Upper lobe of right lung (tissue), 1 donor: ENCODE measurements around the gene FGF19. TPM values are rescaled to one million over a fixed set of nuclear protein-coding genes. Genes with fewer than 3 reads are reported as not detected.

Experiments used
- ATAC-seq: fragments of 200-7000 bp; cut with Tn5 transposase; one replicate; pipeline ENCODE4 v1.9.1; 2020; ENCODE audit warnings: mild to moderate bottlenecking, moderate library complexity
- DNase-seq: peaks from one replicate; pipeline ENCODE4 v3.0.0-alpha.2; 2020
- H3K27ac ChIP-seq: fragments of 200-600 bp; one replicate; pipeline ENCODE4 v1.8.0; 2022
- H3K27me3 ChIP-seq: fragments of 200-600 bp; one replicate; pipeline ENCODE4 v1.8.0; 2022; ENCODE audit warnings: mild to moderate bottlenecking
- H3K36me3 ChIP-seq: fragments of 200-600 bp; one replicate; pipeline ENCODE4 v1.8.0; 2022
- H3K4me1 ChIP-seq: fragments of 200-600 bp; one replicate; pipeline ENCODE4 v1.8.0; 2022
- H3K4me3 ChIP-seq: fragments of 200-600 bp; one replicate; pipeline ENCODE4 v1.8.0; 2022; ENCODE audit warnings: mild to moderate bottlenecking
- H3K9me3 ChIP-seq: fragments of 200-600 bp; one replicate; pipeline ENCODE4 v1.8.0; 2022
- intact Hi-C: fragments of 100-400 bp; cut with DNase I; formaldehyde crosslinking; loops from one replicate; pipeline ENCODE4 v1.11.0; 2022
- total RNA-seq: library from RNA; stranded (reverse); fragmentation: NEBNext Ultra II Directional; extraction: Animal tissue kit (Norgen Biotek cat#: 25700); gene quantifications from one replicate; pipeline ENCODE4 v1.2.1, GENCODE V29; 2021
- TF ChIP-seq, protein P1 (sequence below): fragments of 200-600 bp; IDR thresholded peaks from one replicate; pipeline ENCODE4 v1.8.0; 2022; ENCODE audit warnings: antibody characterized with exemption
- donor health status: DM: no; HTN: yes; CAD: no; lungs with severe emphysema.

The FGF19 gene
- total RNA-seq, 1 donor from 2014 or later = not detected

DNA sequence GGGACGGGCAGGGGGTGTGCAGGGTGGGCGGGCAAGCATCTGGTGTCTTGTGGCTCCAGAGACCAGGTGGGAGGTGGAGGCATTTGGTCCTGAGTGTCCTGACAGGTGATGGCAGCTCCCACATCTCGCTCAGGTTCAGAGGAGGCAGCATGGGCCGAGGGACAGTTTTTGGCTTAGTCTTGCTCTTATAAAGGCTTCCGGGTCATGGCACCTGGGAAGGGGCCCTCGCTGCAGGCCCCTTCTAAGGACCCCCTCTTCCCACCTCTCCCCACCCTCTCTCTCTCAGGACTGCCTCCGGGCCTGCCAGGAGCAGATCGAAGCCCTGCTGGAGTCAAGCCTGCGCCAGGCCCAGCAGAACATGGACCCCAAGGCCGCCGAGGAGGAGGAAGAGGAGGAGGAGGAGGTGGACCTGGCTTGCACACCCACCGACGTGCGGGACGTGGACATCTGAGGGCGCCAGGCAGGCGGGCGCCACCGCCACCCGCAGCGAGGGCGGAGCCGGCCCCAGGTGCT, 52.9 kb downstream of the FGF19 start:
- Histone ChIP-seq H3K9me3 (no peaks in the 10 kb centered on the region), H3K36me3 (peaks cover 62% of the 10 kb centered on the region), H3K27ac (no peak overlapping the region), H3K27me3 (no peaks in the 10 kb centered on the region), H3K4me1 (no peaks in the 10 kb centered on the region), H3K4me3 (no peak overlapping the region)
- TF ChIP-seq, protein P1, sequence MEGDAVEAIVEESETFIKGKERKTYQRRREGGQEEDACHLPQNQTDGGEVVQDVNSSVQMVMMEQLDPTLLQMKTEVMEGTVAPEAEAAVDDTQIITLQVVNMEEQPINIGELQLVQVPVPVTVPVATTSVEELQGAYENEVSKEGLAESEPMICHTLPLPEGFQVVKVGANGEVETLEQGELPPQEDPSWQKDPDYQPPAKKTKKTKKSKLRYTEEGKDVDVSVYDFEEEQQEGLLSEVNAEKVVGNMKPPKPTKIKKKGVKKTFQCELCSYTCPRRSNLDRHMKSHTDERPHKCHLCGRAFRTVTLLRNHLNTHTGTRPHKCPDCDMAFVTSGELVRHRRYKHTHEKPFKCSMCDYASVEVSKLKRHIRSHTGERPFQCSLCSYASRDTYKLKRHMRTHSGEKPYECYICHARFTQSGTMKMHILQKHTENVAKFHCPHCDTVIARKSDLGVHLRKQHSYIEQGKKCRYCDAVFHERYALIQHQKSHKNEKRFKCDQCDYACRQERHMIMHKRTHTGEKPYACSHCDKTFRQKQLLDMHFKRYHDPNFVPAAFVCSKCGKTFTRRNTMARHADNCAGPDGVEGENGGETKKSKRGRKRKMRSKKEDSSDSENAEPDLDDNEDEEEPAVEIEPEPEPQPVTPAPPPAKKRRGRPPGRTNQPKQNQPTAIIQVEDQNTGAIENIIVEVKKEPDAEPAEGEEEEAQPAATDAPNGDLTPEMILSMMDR = no peak
- DNase-seq (no peak), ATAC-seq (no peak)
- intact Hi-C loops = no loop called here

- TF ChIP-seq, protein P1 = no peak
- H3K36me3 ChIP-seq = peaks cover 66% of the 10 kb centered on the region
- ATAC-seq = peak; percentile 14
- intact Hi-C loops = no loop called here
- no peak for DNase-seq
- H3K27ac ChIP-seq = no peak overlapping the region
- no peak overlapping the region for H3K4me3 ChIP-seq
- H3K4me1 ChIP-seq = no peaks in the 10 kb centered on the region
- no peaks in the 10 kb centered on the region for H3K9me3 ChIP-seq
- no peaks in the 10 kb centered on the region for H3K27me3 ChIP-seq
Measured at GRCh38 chr11:69650081-69650831, 53.6 kb downstream of the FGF19 start.

- intact Hi-C loops = loop anchor here (5.0 kb wide), 1 partner anchor 547 kb away; no protein-coding TSS in a partner anchor
- DNase-seq = no peak
- TF ChIP-seq, protein P1 = no peak
Measured at GRCh38 chr11:69649576-69649900, 54.3 kb downstream of the FGF19 start.

GRCh38 chr11:69648679-69649575, 54.9 kb downstream of the FGF19 start:
- H3K4me3 ChIP-seq = no peak overlapping the region
- ATAC-seq (no peak), DNase-seq (peak; percentile 63)
- TF ChIP-seq, protein P1 = no peak
- no peak overlapping the region for H3K27ac ChIP-seq
- H3K36me3 ChIP-seq = peaks cover 71% of the 10 kb centered on the region
- intact Hi-C loops = loop anchor here (5.0 kb wide), 1 partner anchor 547 kb away; no protein-coding TSS in a partner anchor
- H3K9me3 ChIP-seq = no peaks in the 10 kb centered on the region
- no peaks in the 10 kb centered on the region for H3K27me3 ChIP-seq
- H3K4me1 ChIP-seq = peaks cover 10% of the 10 kb centered on the region

More at GRCh38 chr11:69649576-69649900, 54.3 kb downstream of the FGF19 start:
- H3K9me3 ChIP-seq = no peaks in the 10 kb centered on the region
- H3K27ac ChIP-seq = no peak overlapping the region
- no peak overlapping the region for H3K4me3 ChIP-seq
- peaks cover 4% of the 10 kb centered on the region for H3K4me1 ChIP-seq
- no peak for ATAC-seq
- H3K27me3 ChIP-seq = no peaks in the 10 kb centered on the region
- H3K36me3 ChIP-seq = peaks cover 73% of the 10 kb centered on the region

Other genes starting within 250 kb of the FGF19 start
- not detected for gene LINC01488, start 222.4 kb downstream of the FGF19 start, total RNA-seq
- gene CCND1, start 62.9 kb downstream of the FGF19 start, total RNA-seq = 283 TPM
- 25.7 TPM for gene LTO1, start 28.7 kb downstream of the FGF19 start, total RNA-seq
- gene FGF4, start 71.3 kb upstream of the FGF19 start, total RNA-seq = not detected
- not detected for gene FGF3, start 115.4 kb upstream of the FGF19 start, total RNA-seq